HepG2 (cell line): ENCODE data around the gene HSPB9. TPM values are rescaled to one million over a fixed set of nuclear protein-coding genes. Genes with fewer than 3 reads are reported as not detected.

Experiments used
- CAMTA2 ChIP-seq: sonication (generic); formaldehyde crosslinking; IDR thresholded peaks from 2 replicates; pipeline ENCODE4 v1.4.0; 2020; ENCODE audit warnings: mild to moderate bottlenecking, missing genetic modification reagents, borderline replicate concordance
- CHD4 ChIP-seq: fragments of 200-600 bp; sonication (generic); IDR thresholded peaks from 2 replicates; pipeline ENCODE4 v1.7.0; 2017; ENCODE audit warnings: mild to moderate bottlenecking, low read length, borderline replicate concordance
- HDAC1 ChIP-seq: sonication (generic); formaldehyde crosslinking; IDR thresholded peaks from 2 replicates; pipeline ENCODE4 v1.5.1; 2020; ENCODE audit warnings: mild to moderate bottlenecking, missing genetic modification reagents
- ISX ChIP-seq: sonication (generic); formaldehyde crosslinking; conservative IDR thresholded peaks from 2 replicates; pipeline ENCODE4 v1.5.0; 2020; ENCODE audit warnings: missing genetic modification reagents
- KDM6A ChIP-seq: IDR thresholded peaks from 2 replicates; pipeline ENCODE4 v1.6.1; 2016; ENCODE audit warnings: low read depth
- RCOR2 ChIP-seq: IDR thresholded peaks from 2 replicates; pipeline ENCODE4 v1.6.1; 2016; ENCODE audit warnings: missing biosample characterization, missing genetic modification reagents
- RXRA ChIP-seq: sonication (generic); formaldehyde crosslinking; IDR thresholded peaks from 2 replicates; pipeline ENCODE4 v1.5.1; 2020; ENCODE audit warnings: missing genetic modification reagents
- TBX2 ChIP-seq: sonication (generic); formaldehyde crosslinking; IDR thresholded peaks from 2 replicates; pipeline ENCODE4 v1.5.0; 2020; ENCODE audit warnings: missing genetic modification reagents, mild to moderate bottlenecking, borderline replicate concordance
- XBP1 ChIP-seq: sonication (generic); formaldehyde crosslinking; IDR thresholded peaks from 2 replicates; pipeline ENCODE4 v1.5.0; 2020; ENCODE audit warnings: missing genetic modification reagents
- ZFP36L2 ChIP-seq: sonication (generic); formaldehyde crosslinking; IDR thresholded peaks from 2 replicates; pipeline ENCODE4 v1.4.0; 2020; ENCODE audit warnings: missing genetic modification reagents
- ZNF121 ChIP-seq: sonication (generic); formaldehyde crosslinking; IDR thresholded peaks from 2 replicates; pipeline ENCODE4 v1.5.0; 2020; ENCODE audit warnings: mild to moderate bottlenecking, missing genetic modification reagents
- ZNF256 ChIP-seq: sonication (generic); formaldehyde crosslinking; conservative IDR thresholded peaks from 2 replicates; pipeline ENCODE4 v1.4.0; 2020; ENCODE audit warnings: missing genetic modification reagents
- ZNF607 ChIP-seq: sonication (generic); formaldehyde crosslinking; IDR thresholded peaks from 2 replicates; pipeline ENCODE4 v1.5.1; 2020; ENCODE audit warnings: missing genetic modification reagents, mild to moderate bottlenecking, borderline replicate concordance
- ZNF878 ChIP-seq: sonication (generic); formaldehyde crosslinking; IDR thresholded peaks from 2 replicates; pipeline ENCODE4 v1.8.1; 2023; ENCODE audit warnings: mild to moderate bottlenecking, missing genetic modification reagents, moderate library complexity
- ZSCAN29 ChIP-seq: sonication (generic); formaldehyde crosslinking; conservative IDR thresholded peaks from 2 replicates; pipeline ENCODE4 v1.4.0; 2020; ENCODE audit warnings: mild to moderate bottlenecking, missing genetic modification reagents
- polyA plus RNA-seq, 8 experiments: library from polyadenylated mRNA; depleted of rRNA in 3 of 8; stranded (reverse) in 7 of 8; unstranded in 1 of 8; fragments of >200 nt; fragmentation: Illumina TruSeq in 4 of 8; extraction: Trizol in 4 of 8; gene quantifications; 2 replicates each; pipeline versions ENCODE4 v1.2.1 to v1.2.3, GENCODE V29; 2011 to 2016; ENCODE audit warnings: low read depth in 4 of 8, missing spikeins in 1 of 8, mixed read lengths in 1 of 8; ENCODE audit not compliant: insufficient read depth in 1 of 8
- total RNA-seq, 5 experiments: library from RNA; depleted of rRNA; stranded (reverse); fragments of >200 nt; fragmentation: Illumina TruSeq; extraction: Trizol; gene quantifications; 2 replicates each; pipeline ENCODE4 v1.2.3, GENCODE V29; 2016; ENCODE audit warnings: low read depth in 1 of 5
- TF ChIP-seq, protein P1 (sequence below): IDR thresholded peaks from 2 replicates; pipeline ENCODE4 v1.6.1; 2018; ENCODE audit warnings: missing genetic modification reagents
- TF ChIP-seq, protein P2 (sequence below): sonication (generic); formaldehyde crosslinking; IDR thresholded peaks from 2 replicates; pipeline ENCODE4 v1.5.1; 2020; ENCODE audit warnings: missing genetic modification reagents, mild to moderate bottlenecking, borderline replicate concordance
- TF ChIP-seq, protein P3 (sequence below): IDR thresholded peaks from 2 replicates; pipeline ENCODE4 v1.6.1; 2018; ENCODE audit warnings: missing genetic modification reagents, mild to moderate bottlenecking, missing compliant biosample characterization
- TF ChIP-seq, protein P4 (sequence below): sonication (generic); formaldehyde crosslinking; IDR thresholded peaks from 2 replicates; pipeline ENCODE4 v1.4.0; 2020; ENCODE audit warnings: missing genetic modification reagents, mild to moderate bottlenecking, borderline replicate concordance
- TF ChIP-seq, protein P5 (sequence below): fragments of 450-650 bp; IDR thresholded peaks from 2 replicates; pipeline ENCODE4 v1.6.1; 2016

HSPB9 gene
- total and polyA plus RNA-seq, 2 of the 13 experiments (the other 11 are each of a cell fraction or from before 2014, with no cell fraction given): 0.05 to 0.24 TPM

DNA sequence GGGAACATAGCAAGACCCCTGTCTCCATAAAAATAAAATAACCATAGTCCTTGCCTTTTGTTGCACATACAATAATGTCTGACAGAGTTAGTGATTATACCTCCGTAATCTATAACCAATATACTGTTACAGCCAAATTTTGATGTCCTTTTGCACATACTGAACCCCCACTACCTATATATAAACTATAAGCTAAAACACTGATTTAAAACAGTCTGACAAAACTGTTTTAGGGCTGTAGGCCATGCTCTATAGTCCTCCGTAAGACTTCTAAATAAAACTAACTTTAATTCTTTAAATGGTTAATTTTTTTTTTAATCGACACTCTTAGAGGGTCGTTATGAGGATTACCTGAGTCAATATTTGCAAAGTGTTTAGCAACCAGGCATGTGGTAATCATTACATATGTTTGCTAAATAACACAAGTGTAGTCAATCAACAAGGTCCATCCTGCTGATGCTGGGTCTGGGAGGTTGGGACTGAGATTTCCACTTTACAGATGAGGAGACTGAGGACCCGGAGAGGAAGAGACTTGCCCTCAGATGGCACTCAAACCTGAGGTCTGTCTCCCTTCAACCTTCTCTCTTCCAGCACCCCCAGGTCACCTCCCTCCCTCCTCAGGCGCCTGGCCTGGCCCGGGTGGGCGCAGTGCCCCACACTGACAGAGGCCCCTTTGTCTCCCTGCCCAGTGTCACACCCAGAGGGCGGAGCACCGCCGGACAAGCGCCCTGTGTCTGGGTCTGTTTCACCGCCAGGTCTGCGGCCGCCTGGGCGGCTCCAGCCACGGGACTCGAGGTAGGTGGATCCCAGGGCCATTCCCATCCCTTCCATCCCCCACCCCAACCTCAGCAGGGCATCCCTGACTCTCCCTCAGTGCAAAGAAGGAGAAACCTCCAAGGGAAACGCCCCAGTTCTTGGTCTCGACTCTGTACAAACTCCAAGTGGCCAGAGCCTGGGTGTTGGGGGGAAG lies 34.6 kb upstream of the HSPB9 start (continued):
- TF ChIP-seq ZNF256 (CRISPR knock-in tag) (no peak), CHD4 (peak; percentile 95), CAMTA2 (CRISPR knock-in tag) (no peak), ZSCAN29 (CRISPR knock-in tag) (no peak), XBP1 (CRISPR knock-in tag) (no peak), HDAC1 (CRISPR knock-in tag) (peak; percentile 64; the same call in 1 of the 2 replicates), RXRA (CRISPR knock-in tag) (peak; percentile 69; the same call in 1 of the 2 replicates), ZNF607 (no peak), TBX2 (CRISPR knock-in tag) (peak; percentile 92), ISX (CRISPR knock-in tag) (no peak), KDM6A (CRISPR knock-in tag) (no peak), RCOR2 (CRISPR knock-in tag) (peak; percentile 94), ZFP36L2 (CRISPR knock-in tag) (no peak), ZNF121 (CRISPR knock-in tag) (0 out of 2 replicates have a peak, but pooled peaks have one; percentile 46), ZNF878 (CRISPR knock-in tag) (no peak)
- TF ChIP-seq, protein P1, sequence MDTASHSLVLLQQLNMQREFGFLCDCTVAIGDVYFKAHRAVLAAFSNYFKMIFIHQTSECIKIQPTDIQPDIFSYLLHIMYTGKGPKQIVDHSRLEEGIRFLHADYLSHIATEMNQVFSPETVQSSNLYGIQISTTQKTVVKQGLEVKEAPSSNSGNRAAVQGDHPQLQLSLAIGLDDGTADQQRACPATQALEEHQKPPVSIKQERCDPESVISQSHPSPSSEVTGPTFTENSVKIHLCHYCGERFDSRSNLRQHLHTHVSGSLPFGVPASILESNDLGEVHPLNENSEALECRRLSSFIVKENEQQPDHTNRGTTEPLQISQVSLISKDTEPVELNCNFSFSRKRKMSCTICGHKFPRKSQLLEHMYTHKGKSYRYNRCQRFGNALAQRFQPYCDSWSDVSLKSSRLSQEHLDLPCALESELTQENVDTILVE (CRISPR knock-in tag): peak; percentile 62; the same call in 1 of the 2 replicates
- TF ChIP-seq, protein P2, sequence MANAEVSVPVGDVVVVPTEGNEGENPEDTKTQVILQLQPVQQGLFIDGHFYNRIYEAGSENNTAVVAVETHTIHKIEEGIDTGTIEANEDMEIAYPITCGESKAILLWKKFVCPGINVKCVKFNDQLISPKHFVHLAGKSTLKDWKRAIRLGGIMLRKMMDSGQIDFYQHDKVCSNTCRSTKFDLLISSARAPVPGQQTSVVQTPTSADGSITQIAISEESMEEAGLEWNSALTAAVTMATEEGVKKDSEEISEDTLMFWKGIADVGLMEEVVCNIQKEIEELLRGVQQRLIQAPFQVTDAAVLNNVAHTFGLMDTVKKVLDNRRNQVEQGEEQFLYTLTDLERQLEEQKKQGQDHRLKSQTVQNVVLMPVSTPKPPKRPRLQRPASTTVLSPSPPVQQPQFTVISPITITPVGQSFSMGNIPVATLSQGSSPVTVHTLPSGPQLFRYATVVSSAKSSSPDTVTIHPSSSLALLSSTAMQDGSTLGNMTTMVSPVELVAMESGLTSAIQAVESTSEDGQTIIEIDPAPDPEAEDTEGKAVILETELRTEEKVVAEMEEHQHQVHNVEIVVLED: peak; percentile 29; the same call in 1 of the 2 replicates
- TF ChIP-seq, protein P3, sequence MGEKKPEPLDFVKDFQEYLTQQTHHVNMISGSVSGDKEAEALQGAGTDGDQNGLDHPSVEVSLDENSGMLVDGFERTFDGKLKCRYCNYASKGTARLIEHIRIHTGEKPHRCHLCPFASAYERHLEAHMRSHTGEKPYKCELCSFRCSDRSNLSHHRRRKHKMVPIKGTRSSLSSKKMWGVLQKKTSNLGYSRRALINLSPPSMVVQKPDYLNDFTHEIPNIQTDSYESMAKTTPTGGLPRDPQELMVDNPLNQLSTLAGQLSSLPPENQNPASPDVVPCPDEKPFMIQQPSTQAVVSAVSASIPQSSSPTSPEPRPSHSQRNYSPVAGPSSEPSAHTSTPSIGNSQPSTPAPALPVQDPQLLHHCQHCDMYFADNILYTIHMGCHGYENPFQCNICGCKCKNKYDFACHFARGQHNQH: peak; percentile 56; the same call in 1 of the 2 replicates
- TF ChIP-seq, protein P4, sequence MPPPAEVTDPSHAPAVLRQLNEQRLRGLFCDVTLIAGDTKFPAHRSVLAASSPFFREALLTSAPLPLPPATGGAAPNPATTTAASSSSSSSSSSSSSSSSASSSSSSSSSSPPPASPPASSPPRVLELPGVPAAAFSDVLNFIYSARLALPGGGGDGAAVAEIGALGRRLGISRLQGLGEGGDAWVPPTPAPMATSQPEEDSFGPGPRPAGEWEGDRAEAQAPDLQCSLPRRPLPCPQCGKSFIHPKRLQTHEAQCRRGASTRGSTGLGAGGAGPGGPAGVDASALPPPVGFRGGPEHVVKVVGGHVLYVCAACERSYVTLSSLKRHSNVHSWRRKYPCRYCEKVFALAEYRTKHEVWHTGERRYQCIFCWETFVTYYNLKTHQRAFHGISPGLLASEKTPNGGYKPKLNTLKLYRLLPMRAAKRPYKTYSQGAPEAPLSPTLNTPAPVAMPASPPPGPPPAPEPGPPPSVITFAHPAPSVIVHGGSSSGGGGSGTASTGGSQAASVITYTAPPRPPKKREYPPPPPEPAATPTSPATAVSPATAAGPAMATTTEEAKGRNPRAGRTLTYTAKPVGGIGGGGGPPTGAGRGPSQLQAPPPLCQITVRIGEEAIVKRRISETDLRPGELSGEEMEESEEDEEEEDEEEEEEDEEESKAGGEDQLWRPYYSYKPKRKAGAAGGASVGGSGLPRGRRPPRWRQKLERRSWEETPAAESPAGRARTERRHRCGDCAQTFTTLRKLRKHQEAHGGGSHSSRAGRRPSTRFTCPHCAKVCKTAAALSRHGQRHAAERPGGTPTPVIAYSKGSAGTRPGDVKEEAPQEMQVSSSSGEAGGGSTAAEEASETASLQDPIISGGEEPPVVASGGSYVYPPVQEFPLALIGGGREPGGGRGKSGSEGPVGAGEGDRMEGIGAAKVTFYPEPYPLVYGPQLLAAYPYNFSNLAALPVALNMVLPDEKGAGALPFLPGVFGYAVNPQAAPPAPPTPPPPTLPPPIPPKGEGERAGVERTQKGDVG: no peak
- TF ChIP-seq, protein P5, sequence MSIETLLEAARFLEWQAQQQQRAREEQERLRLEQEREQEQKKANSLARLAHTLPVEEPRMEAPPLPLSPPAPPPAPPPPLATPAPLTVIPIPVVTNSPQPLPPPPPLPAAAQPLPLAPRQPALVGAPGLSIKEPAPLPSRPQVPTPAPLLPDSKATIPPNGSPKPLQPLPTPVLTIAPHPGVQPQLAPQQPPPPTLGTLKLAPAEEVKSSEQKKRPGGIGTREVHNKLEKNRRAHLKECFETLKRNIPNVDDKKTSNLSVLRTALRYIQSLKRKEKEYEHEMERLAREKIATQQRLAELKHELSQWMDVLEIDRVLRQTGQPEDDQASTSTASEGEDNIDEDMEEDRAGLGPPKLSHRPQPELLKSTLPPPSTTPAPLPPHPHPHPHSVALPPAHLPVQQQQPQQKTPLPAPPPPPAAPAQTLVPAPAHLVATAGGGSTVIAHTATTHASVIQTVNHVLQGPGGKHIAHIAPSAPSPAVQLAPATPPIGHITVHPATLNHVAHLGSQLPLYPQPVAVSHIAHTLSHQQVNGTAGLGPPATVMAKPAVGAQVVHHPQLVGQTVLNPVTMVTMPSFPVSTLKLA: no peak
